K562 (cell line): ENCODE results near the gene ZNF266. TPM values are rescaled to one million over a fixed set of nuclear protein-coding genes. Genes with fewer than 3 reads are reported as not detected.

Source experiments
- ESRRB ChIP-seq: fragments of 250-450 bp; sonication (Bioruptor Pico); IDR thresholded peaks from 2 replicates; pipeline ENCODE4 v1.5.0; 2020; ENCODE audit warnings: mild to moderate bottlenecking, moderate library complexity, borderline replicate concordance
- ETV5 ChIP-seq: sonication (generic); formaldehyde crosslinking; IDR thresholded peaks from 2 replicates; pipeline ENCODE4 v1.4.0; 2020; ENCODE audit warnings: low read depth, mild to moderate bottlenecking, missing genetic modification reagents
- GTF2A2 ChIP-seq: IDR thresholded peaks from 2 replicates; pipeline ENCODE4 v1.6.1; 2016; ENCODE audit warnings: mild to moderate bottlenecking, missing genetic modification characterization, missing compliant biosample characterization
- HINFP ChIP-seq: fragments of 450-650 bp; conservative IDR thresholded peaks from 2 replicates; pipeline ENCODE4 v1.6.1; 2016; ENCODE audit warnings: missing genetic modification characterization, low read depth, mild to moderate bottlenecking, control low read depth, missing compliant biosample characterization
- HMG20B ChIP-seq: fragments of 250-450 bp; sonication (Bioruptor Pico); IDR thresholded peaks from 2 replicates; pipeline ENCODE4 v1.5.0; 2021; ENCODE audit warnings: mild to moderate bottlenecking
- HMGN3 ChIP-seq: IDR thresholded peaks from 2 replicates; pipeline ENCODE4 v1.6.1; 2011; ENCODE audit warnings: borderline replicate concordance, low read depth, mild to moderate bottlenecking, mixed read lengths, low read length; ENCODE audit not compliant: insufficient read length; ENCODE audit errors: extremely low read depth
- MBD1 ChIP-seq: fragments of 250-450 bp; sonication (Bioruptor Pico); IDR thresholded peaks from 2 replicates; pipeline ENCODE4 v1.8.0; 2022; ENCODE audit warnings: inconsistent platforms
- NONO ChIP-seq, 2 experiments: fragments of 200-400 bp in 1 of 2; fragments of 450-650 bp in 1 of 2; formaldehyde crosslinking in 1 of 2; IDR thresholded peaks; 2 replicates each; pipeline ENCODE4 v1.6.1; 2017; ENCODE audit warnings: low read depth in 2 of 2, mild to moderate bottlenecking in 2 of 2, moderate library complexity in 2 of 2, low read length in 1 of 2
- NR2C2 ChIP-seq, 2 experiments: fragments of 200-800 bp in 1 of 2; sonication (Bioruptor generic) in 1 of 2; sonication (generic) in 1 of 2; formaldehyde crosslinking in 1 of 2; IDR thresholded peaks; 2 replicates each; pipeline versions ENCODE4 v1.6.1 to v1.8.0; 2016 to 2022; ENCODE audit warnings: mild to moderate bottlenecking in 1 of 2, missing compliant biosample characterization in 1 of 2, missing genetic modification characterization in 1 of 2, missing genetic modification reagents in 1 of 2
- PHB ChIP-seq: fragments of 250-450 bp; sonication (Bioruptor Pico); IDR thresholded peaks from 2 replicates; pipeline ENCODE4 v1.5.0; 2021
- PPARD ChIP-seq: fragments of 250-450 bp; sonication (Bioruptor Pico); IDR thresholded peaks from 2 replicates; pipeline ENCODE4 v1.8.0; 2022; ENCODE audit warnings: inconsistent platforms, mild to moderate bottlenecking, moderate library complexity
- RBM22 ChIP-seq: fragments of 200-400 bp; formaldehyde crosslinking; IDR thresholded peaks from 2 replicates; pipeline ENCODE4 v1.6.1; 2018; ENCODE audit warnings: low read length, low read depth; ENCODE audit not compliant: poor library complexity, severe bottlenecking
- RUNX1 ChIP-seq: sonication (generic); IDR thresholded peaks from 2 replicates; pipeline ENCODE4 v1.6.1; 2016; ENCODE audit warnings: antibody characterized with exemption, low read depth
- SAFB ChIP-seq: fragments of 200-400 bp; formaldehyde crosslinking; IDR thresholded peaks from 2 replicates; pipeline ENCODE4 v1.6.1; 2017; ENCODE audit warnings: low read depth, low read length, borderline replicate concordance
- SREBF1 ChIP-seq: fragments of 150-350 bp; IDR thresholded peaks from 2 replicates; pipeline ENCODE4 v1.6.1; 2014; ENCODE audit warnings: antibody characterized with exemption, low read depth, low read length, borderline replicate concordance
- TCF15 ChIP-seq: fragments of 250-450 bp; sonication (Bioruptor Pico); IDR thresholded peaks from 2 replicates; pipeline ENCODE4 v1.8.0; 2022; ENCODE audit warnings: moderate library complexity, mild to moderate bottlenecking, inconsistent platforms
- TCFL5 ChIP-seq: fragments of 250-450 bp; sonication (Bioruptor Pico); conservative IDR thresholded peaks from 2 replicates; pipeline ENCODE4 v1.6.1; 2021; ENCODE audit warnings: mild to moderate bottlenecking, moderate library complexity, matching md5 sums
- TOE1 ChIP-seq, 2 experiments: fragments of 450-650 bp in 1 of 2; sonication (generic) in 1 of 2; formaldehyde crosslinking in 1 of 2; IDR thresholded peaks; 2 replicates each; pipeline versions ENCODE4 v1.7.1 to v1.8.0; 2016 to 2022; ENCODE audit warnings: borderline replicate concordance in 2 of 2, mild to moderate bottlenecking in 2 of 2, antibody characterized with exemption in 1 of 2, inconsistent platforms in 1 of 2, low read depth in 1 of 2, missing genetic modification reagents in 1 of 2, moderate library complexity in 1 of 2
- U2AF1 ChIP-seq: fragments of 200-400 bp; formaldehyde crosslinking; optimal IDR thresholded peaks from 2 replicates; pipeline ENCODE3; 2017; ENCODE audit warnings: mild to moderate bottlenecking, low read depth, low read length, moderate library complexity
- ZKSCAN1 ChIP-seq: fragments of 150-350 bp; IDR thresholded peaks from 2 replicates; pipeline ENCODE4 v1.6.1; 2016; ENCODE audit warnings: low read depth, low read length
- ZNF212 ChIP-seq: fragments of 450-650 bp; formaldehyde crosslinking; IDR thresholded peaks from 2 replicates; pipeline ENCODE4 v1.4.0; 2020; ENCODE audit warnings: mild to moderate bottlenecking
- ZNF778 ChIP-seq: fragments of 450-650 bp; formaldehyde crosslinking; IDR thresholded peaks from 2 replicates; pipeline ENCODE4 v1.4.0; 2020; ENCODE audit warnings: mild to moderate bottlenecking, moderate library complexity
- ZNF780A ChIP-seq: fragments of 250-450 bp; sonication (Bioruptor Pico); IDR thresholded peaks from 2 replicates; pipeline ENCODE4 v1.5.0; 2021; ENCODE audit warnings: mild to moderate bottlenecking
- polyA plus RNA-seq, 8 experiments: library from polyadenylated mRNA; depleted of rRNA in 4 of 8; stranded (reverse) in 5 of 8; unstranded in 3 of 8; fragments of >200 nt; fragmentation: Nextera tagmentation in 2 of 8; fragmentation: Illumina TruSeq in 1 of 8; extraction: Ambion mirVana in 2 of 8; extraction: Trizol in 1 of 8; gene quantifications; 2 replicates each; pipeline versions ENCODE4 v1.2.1 to v1.2.3, GENCODE V29; 2011 to 2014; ENCODE audit warnings: inconsistent platforms in 1 of 8, missing spikeins in 1 of 8
- total RNA-seq, 7 experiments: library from RNA; depleted of rRNA in 6 of 7; stranded (reverse); fragments of >200 nt in 6 of 7; fragmentation: Illumina TruSeq in 2 of 7; extraction: Trizol in 2 of 7; gene quantifications; 2 replicates each; pipeline versions ENCODE4 v1.2.1 to v1.2.3, GENCODE V29; 2011 to 2021; ENCODE audit warnings: low replicate concordance in 1 of 7

ZNF266 gene
- total and polyA plus RNA-seq, 9 of the 15 experiments (the other 6 are each of a cell fraction or from before 2014, with no cell fraction given) = 5.9 to 40.9 (median 20.3) TPM

DNA sequence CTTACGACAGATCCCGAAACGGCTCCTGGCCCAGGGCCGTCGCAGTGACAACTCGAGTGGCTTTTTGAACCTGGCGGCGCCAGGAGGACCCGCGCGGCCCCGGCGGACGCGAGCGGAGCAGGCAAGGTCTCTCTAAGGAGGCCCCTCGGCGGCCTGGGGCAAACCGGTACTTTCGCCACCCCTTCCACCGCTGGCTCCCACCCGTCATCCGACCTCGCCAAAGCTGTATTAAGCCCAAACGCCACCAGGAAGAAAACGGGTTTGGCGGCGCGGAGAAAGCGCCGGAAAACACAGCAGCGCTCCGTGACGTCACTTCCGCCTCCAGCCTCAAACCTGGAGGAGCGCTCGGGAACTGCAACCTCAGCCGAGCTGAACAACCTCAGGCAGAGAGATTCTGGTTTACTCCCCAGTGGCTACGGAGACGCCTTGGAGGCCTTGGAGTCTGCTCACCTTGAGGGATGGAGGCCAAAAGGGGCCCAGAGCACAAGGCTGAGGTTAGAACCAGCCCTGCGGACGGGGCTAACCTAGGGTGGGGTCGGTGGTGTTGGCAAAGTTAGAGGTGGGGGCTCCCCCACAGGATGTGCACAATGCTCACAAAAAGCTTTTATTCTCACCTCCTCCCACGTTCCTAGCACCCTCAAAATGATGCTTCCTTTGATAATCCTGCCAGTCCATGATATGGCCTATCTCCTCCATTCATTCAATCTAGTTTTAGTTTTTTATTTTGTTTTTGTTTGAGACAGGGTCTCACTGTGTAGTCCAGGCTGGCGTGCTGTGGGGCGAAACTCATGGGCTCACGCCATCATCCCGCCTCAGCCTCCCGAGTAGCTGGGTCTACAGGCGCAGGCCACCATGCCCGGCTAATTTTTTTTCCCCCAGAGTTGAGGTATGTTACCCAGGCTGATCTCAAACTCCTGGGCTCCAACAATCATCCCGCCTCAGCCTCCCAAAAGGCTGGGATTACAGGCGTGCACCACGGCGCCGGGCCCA, at the start of gene ZNF266 (continued):
- TF ChIP-seq ZNF780A (CRISPR knock-in tag) = no peak
- no peak for TF ChIP-seq TCFL5 (CRISPR knock-in tag)
- TF ChIP-seq HINFP = peak; percentile 58; the same call in 1 of the 2 replicates
- no peak for TF ChIP-seq TCF15 (CRISPR knock-in tag)
- no peak for TF ChIP-seq NR2C2 (CRISPR knock-in tag; IDR thresholded peaks at IDR 0.05)
- TF ChIP-seq NR2C2 (tag; IDR thresholded peaks at IDR 0.05) = peak; percentile 49; the same call in 1 of the 2 replicates
- TF ChIP-seq U2AF1 = no peak
- no peak for TF ChIP-seq ZKSCAN1
- TF ChIP-seq HMGN3 = peak; percentile 55
- no peak for TF ChIP-seq PPARD (CRISPR knock-in tag)
- no peak for TF ChIP-seq RBM22
- TF ChIP-seq SAFB = no peak
- no peak; the same call in 1 of the 2 replicates for TF ChIP-seq ETV5 (CRISPR knock-in tag)
- TF ChIP-seq GTF2A2 (tag) = no peak
- TF ChIP-seq RUNX1 = no peak
- no peak for TF ChIP-seq NONO (IDR thresholded peaks at IDR 0.05; ENCODE audit: low read depth in 2 of 2, low read length in 1 of 2)
- TF ChIP-seq ZNF212 (CRISPR knock-in tag) = no peak
- TF ChIP-seq HMG20B (CRISPR knock-in tag) = no peak
- no peak for TF ChIP-seq SREBF1
- TF ChIP-seq MBD1 (CRISPR knock-in tag) = no peak
- no peak for TF ChIP-seq ZNF778 (CRISPR knock-in tag)
- no peak for TF ChIP-seq PHB (CRISPR knock-in tag)
- TF ChIP-seq ESRRB (CRISPR knock-in tag) = no peak
- TF ChIP-seq TOE1 (IDR thresholded peaks at IDR 0.05; ENCODE audit: borderline replicate concordance) = no peak
- no peak for TF ChIP-seq TOE1 (CRISPR knock-in tag; IDR thresholded peaks at IDR 0.05; ENCODE audit: borderline replicate concordance, low read depth)
